HEK293 (cell line): ENCODE data around the gene DIS3L2.

Experiments used
- ZNF112 ChIP-seq: fragments of 450-650 bp; formaldehyde crosslinking; IDR thresholded peaks from 2 replicates; pipeline ENCODE4 v1.5.0; 2017; ENCODE audit warnings: missing biosample characterization, missing genetic modification characterization
- ZNF157 ChIP-seq: fragments of 450-650 bp; formaldehyde crosslinking; IDR thresholded peaks from 2 replicates; pipeline ENCODE4 v1.5.1; 2016; ENCODE audit warnings: missing biosample characterization, missing genetic modification characterization
- TF ChIP-seq, protein P1 (sequence below): fragments of 450-650 bp; formaldehyde crosslinking; IDR thresholded peaks from 2 replicates; pipeline ENCODE4 v1.5.1; 2016; ENCODE audit warnings: missing biosample characterization, missing genetic modification characterization
- TF ChIP-seq, protein P2 (sequence below): fragments of 450-650 bp; formaldehyde crosslinking; IDR thresholded peaks from 2 replicates; pipeline ENCODE4 v1.5.1; 2016; ENCODE audit warnings: missing biosample characterization, missing genetic modification characterization

DNA sequence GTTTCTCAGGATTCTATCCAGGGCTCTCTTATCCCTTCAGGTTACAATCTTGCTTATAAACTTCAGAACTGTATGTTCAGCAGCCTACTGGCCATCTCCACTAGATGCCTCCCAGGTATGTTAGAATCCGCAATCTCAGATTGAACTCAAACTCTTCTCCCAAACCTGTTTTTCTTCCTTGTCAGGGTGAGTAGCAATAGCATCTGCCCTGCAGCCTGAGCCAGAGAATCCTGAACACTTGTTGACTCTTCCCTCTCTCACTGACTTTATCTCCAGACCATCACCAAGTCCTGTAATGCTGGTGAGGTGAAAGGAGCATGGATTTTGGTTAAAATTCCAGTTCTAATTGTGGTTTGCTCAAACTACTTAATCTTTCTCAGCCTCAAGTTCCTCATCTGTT, 334.5 kb downstream of the DIS3L2 start:
- TF ChIP-seq, protein P1, sequence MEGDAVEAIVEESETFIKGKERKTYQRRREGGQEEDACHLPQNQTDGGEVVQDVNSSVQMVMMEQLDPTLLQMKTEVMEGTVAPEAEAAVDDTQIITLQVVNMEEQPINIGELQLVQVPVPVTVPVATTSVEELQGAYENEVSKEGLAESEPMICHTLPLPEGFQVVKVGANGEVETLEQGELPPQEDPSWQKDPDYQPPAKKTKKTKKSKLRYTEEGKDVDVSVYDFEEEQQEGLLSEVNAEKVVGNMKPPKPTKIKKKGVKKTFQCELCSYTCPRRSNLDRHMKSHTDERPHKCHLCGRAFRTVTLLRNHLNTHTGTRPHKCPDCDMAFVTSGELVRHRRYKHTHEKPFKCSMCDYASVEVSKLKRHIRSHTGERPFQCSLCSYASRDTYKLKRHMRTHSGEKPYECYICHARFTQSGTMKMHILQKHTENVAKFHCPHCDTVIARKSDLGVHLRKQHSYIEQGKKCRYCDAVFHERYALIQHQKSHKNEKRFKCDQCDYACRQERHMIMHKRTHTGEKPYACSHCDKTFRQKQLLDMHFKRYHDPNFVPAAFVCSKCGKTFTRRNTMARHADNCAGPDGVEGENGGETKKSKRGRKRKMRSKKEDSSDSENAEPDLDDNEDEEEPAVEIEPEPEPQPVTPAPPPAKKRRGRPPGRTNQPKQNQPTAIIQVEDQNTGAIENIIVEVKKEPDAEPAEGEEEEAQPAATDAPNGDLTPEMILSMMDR (tag by site-specific recombination) = no peak
- TF ChIP-seq ZNF112 (no peak), ZNF157 (no peak)
- TF ChIP-seq, protein P2, sequence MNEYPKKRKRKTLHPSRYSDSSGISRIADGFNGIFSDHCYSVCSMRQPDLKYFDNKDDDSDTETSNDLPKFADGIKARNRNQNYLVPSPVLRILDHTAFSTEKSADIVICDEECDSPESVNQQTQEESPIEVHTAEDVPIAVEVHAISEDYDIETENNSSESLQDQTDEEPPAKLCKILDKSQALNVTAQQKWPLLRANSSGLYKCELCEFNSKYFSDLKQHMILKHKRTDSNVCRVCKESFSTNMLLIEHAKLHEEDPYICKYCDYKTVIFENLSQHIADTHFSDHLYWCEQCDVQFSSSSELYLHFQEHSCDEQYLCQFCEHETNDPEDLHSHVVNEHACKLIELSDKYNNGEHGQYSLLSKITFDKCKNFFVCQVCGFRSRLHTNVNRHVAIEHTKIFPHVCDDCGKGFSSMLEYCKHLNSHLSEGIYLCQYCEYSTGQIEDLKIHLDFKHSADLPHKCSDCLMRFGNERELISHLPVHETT (tag by site-specific recombination) = no peak
